ENCODE data around the gene ABCG5.

GRCh38 chr2:43802135-43802534 lies 36.5 kb downstream of the ABCG5 start:
- TF ChIP-seq CTCF (IDR thresholded peaks at IDR 0.05 in 4 of 5, conservative IDR thresholded peaks at IDR 0.05 in 1 of 5) (no peak), POLR2A (IDR thresholded peaks at IDR 0.05) (no peak)
